ENCODE results near the gene TTC21B. TPM values are rescaled to one million over a fixed set of nuclear protein-coding genes. Genes with fewer than 3 reads are reported as not detected.

Gene TTC21B
- total RNA-seq, 1 donor from 2014 or later: 12.0 TPM

DNA sequence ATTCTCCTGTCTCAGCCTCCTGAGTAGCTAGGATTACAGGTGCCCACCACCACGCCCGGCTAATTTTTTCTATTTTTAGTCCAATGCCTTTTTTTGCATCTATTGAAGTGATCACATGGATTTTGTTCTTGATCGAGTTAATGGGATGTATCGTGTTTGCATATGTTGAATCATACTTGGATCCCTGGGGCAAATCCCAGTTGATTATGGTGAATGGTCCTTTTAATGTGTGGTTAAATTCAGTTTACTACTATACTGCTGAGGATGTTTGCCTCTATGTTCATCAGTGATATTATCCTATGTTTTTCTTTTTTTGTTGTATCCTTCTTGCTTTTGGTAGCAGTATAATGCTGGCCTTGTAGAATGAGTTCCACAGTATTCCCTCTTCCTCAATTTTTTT, 8.2 kb upstream of the TTC21B start:
- H3K4me3 Mint-ChIP-seq (ENCODE audit: unreplicated experiment): no peak overlapping the region
- no peak overlapping the region for H3K4me2 ChIP-seq (ENCODE audit: low read length)
- H3K4me3 ChIP-seq (ENCODE audit: insufficient read depth, low read depth, low read length): no peak overlapping the region
- DNase-seq (ENCODE audit: low read depth): no peak
- H3K4me1 ChIP-seq (ENCODE audit: insufficient read depth, low read length): no peaks in the 10 kb centered on the region
- TF ChIP-seq EZH2 (IDR thresholded peaks at IDR 0.05; ENCODE audit: insufficient read depth, low read length): no peak
- TF ChIP-seq, protein P1, sequence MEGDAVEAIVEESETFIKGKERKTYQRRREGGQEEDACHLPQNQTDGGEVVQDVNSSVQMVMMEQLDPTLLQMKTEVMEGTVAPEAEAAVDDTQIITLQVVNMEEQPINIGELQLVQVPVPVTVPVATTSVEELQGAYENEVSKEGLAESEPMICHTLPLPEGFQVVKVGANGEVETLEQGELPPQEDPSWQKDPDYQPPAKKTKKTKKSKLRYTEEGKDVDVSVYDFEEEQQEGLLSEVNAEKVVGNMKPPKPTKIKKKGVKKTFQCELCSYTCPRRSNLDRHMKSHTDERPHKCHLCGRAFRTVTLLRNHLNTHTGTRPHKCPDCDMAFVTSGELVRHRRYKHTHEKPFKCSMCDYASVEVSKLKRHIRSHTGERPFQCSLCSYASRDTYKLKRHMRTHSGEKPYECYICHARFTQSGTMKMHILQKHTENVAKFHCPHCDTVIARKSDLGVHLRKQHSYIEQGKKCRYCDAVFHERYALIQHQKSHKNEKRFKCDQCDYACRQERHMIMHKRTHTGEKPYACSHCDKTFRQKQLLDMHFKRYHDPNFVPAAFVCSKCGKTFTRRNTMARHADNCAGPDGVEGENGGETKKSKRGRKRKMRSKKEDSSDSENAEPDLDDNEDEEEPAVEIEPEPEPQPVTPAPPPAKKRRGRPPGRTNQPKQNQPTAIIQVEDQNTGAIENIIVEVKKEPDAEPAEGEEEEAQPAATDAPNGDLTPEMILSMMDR (IDR thresholded peaks at IDR 0.05; ENCODE audit: insufficient read depth, low read depth, low read length): no peak
- FAIRE-seq: no peak
- H3K9ac ChIP-seq (ENCODE audit: low read length): no peak overlapping the region
- no peaks in the 10 kb centered on the region for H3K27me3 Mint-ChIP-seq (ENCODE audit: low read depth, unreplicated experiment)
- no peak overlapping the region for H2AFZ ChIP-seq (ENCODE audit: low read depth, low read length)
- H3K79me2 ChIP-seq (ENCODE audit: insufficient read depth, low read length): no peaks in the 10 kb centered on the region
- H3K9me3 Mint-ChIP-seq (ENCODE audit: unreplicated experiment): no peaks in the 10 kb centered on the region
- no peak overlapping the region for H3K27ac ChIP-seq (ENCODE audit: low read depth, low read length)
- H4K20me1 ChIP-seq (ENCODE audit: insufficient read depth, low read length): no peaks in the 10 kb centered on the region
- no peaks in the 10 kb centered on the region for H3K36me3 ChIP-seq (ENCODE audit: insufficient read depth, low read length)
- H3K9me3 ChIP-seq (ENCODE audit: insufficient read depth, low read depth, low read length): no peaks in the 10 kb centered on the region
- no peak overlapping the region for H3K27ac Mint-ChIP-seq (ENCODE audit: unreplicated experiment)
- H3K4me1 Mint-ChIP-seq (ENCODE audit: low read depth, unreplicated experiment): no peaks in the 10 kb centered on the region
- no peaks in the 10 kb centered on the region for H3K27me3 ChIP-seq (ENCODE audit: insufficient read depth, low read length)
- H3K36me3 Mint-ChIP-seq (ENCODE audit: low read depth, unreplicated experiment): no peaks in the 10 kb centered on the region

DNA sequence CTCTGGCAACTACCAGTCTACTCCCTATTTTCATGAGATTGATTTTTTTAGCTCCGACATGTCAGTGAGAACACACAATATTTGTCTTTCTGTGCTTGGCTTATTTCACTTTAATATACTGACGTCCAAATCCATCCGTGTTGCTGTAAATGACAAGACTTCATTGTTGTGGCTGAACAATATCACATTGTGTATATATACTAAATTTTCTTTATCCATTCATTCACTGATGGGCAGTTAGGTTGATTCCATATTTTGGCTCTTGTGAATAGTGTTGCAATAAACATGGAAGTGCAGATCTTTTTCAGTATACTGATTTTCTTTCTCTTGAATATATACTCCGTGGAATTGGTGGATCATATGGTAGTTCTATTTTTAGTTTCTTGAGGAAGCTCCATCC, 5.8 kb upstream of the TTC21B start:
- no peak overlapping the region for H3K27ac ChIP-seq (ENCODE audit: low read depth, low read length)
- H3K79me2 ChIP-seq (ENCODE audit: insufficient read depth, low read length): no peaks in the 10 kb centered on the region
- no peak overlapping the region for H2AFZ ChIP-seq (ENCODE audit: low read depth, low read length)
- FAIRE-seq: no peak
- Mint-ChIP-seq H3K27ac (ENCODE audit: unreplicated experiment) (no peak overlapping the region), H3K36me3 (ENCODE audit: low read depth, unreplicated experiment) (no peaks in the 10 kb centered on the region), H3K4me1 (ENCODE audit: low read depth, unreplicated experiment) (no peaks in the 10 kb centered on the region), H3K27me3 (ENCODE audit: low read depth, unreplicated experiment) (no peaks in the 10 kb centered on the region), H3K4me3 (ENCODE audit: unreplicated experiment) (no peak overlapping the region), H3K9me3 (ENCODE audit: unreplicated experiment) (no peaks in the 10 kb centered on the region)
- DNase-seq (ENCODE audit: low read depth): no peak
- no peak overlapping the region for H3K4me2 ChIP-seq (ENCODE audit: low read length)
- H3K9ac ChIP-seq (ENCODE audit: low read length): no peak overlapping the region
- H3K36me3 ChIP-seq (ENCODE audit: insufficient read depth, low read length): no peaks in the 10 kb centered on the region
- no peak for TF ChIP-seq EZH2 (IDR thresholded peaks at IDR 0.05; ENCODE audit: insufficient read depth, low read length)
- TF ChIP-seq, protein P1 (IDR thresholded peaks at IDR 0.05; ENCODE audit: insufficient read depth, low read depth, low read length): no peak
- no peaks in the 10 kb centered on the region for H3K27me3 ChIP-seq (ENCODE audit: insufficient read depth, low read length)
- H3K4me3 ChIP-seq (ENCODE audit: insufficient read depth, low read depth, low read length): no peak overlapping the region
- no peaks in the 10 kb centered on the region for H4K20me1 ChIP-seq (ENCODE audit: insufficient read depth, low read length)
- H3K9me3 ChIP-seq (ENCODE audit: insufficient read depth, low read depth, low read length): no peaks in the 10 kb centered on the region
- no peaks in the 10 kb centered on the region for H3K4me1 ChIP-seq (ENCODE audit: insufficient read depth, low read length)

DNA sequence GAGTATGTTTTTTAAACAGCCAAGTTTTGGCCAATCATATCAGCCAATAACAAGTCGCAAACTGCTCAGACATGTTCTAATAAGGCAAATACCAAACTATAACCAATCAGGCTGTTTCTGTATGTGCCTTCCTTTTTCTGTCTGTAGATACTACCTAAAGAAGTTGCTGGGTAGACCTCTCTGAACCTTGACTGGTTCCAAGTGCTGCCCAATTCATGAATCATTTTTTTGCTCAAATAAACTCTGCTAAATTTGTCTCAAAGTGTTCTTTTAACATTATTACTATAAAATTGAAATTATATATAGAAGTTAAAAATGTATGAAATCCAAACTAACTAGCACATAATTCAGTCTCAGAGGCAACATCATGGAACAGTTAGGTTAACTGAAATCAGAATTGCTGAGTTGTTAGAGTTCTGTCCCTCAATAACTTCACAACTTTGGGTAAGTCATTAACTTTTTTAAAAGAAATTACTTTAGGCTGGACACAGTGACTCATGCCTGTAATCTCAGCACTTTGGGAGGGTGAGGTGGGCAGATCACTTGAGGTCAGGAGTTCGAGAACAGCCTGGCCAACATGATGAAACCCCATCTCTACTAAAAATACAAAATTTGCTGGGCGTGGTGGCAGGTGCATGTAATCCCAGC, 4.9 kb upstream of the TTC21B start:
- H3K9me3 Mint-ChIP-seq (ENCODE audit: unreplicated experiment): no peaks in the 10 kb centered on the region
- H3K36me3 Mint-ChIP-seq (ENCODE audit: low read depth, unreplicated experiment): no peaks in the 10 kb centered on the region
- no peak overlapping the region for H3K27ac Mint-ChIP-seq (ENCODE audit: unreplicated experiment)
- H4K20me1 ChIP-seq (ENCODE audit: insufficient read depth, low read length): no peaks in the 10 kb centered on the region
- TF ChIP-seq EZH2 (IDR thresholded peaks at IDR 0.05; ENCODE audit: insufficient read depth, low read length): no peak
- TF ChIP-seq, protein P1 (IDR thresholded peaks at IDR 0.05; ENCODE audit: insufficient read depth, low read depth, low read length): no peak
- H3K27ac ChIP-seq (ENCODE audit: low read depth, low read length): no peak overlapping the region
- no peak overlapping the region for H3K4me3 Mint-ChIP-seq (ENCODE audit: unreplicated experiment)
- FAIRE-seq: no peak
- H3K9ac ChIP-seq (ENCODE audit: low read length): no peak overlapping the region
- no peaks in the 10 kb centered on the region for H3K27me3 Mint-ChIP-seq (ENCODE audit: low read depth, unreplicated experiment)
- no peak overlapping the region for H2AFZ ChIP-seq (ENCODE audit: low read depth, low read length)
- H3K4me3 ChIP-seq (ENCODE audit: insufficient read depth, low read depth, low read length): no peak overlapping the region
- no peaks in the 10 kb centered on the region for H3K4me1 ChIP-seq (ENCODE audit: insufficient read depth, low read length)
- H3K36me3 ChIP-seq (ENCODE audit: insufficient read depth, low read length): no peaks in the 10 kb centered on the region
- no peak overlapping the region for H3K4me2 ChIP-seq (ENCODE audit: low read length)
- H3K4me1 Mint-ChIP-seq (ENCODE audit: low read depth, unreplicated experiment): no peaks in the 10 kb centered on the region
- no peaks in the 10 kb centered on the region for H3K79me2 ChIP-seq (ENCODE audit: insufficient read depth, low read length)
- DNase-seq (ENCODE audit: low read depth): no peak
- no peaks in the 10 kb centered on the region for H3K27me3 ChIP-seq (ENCODE audit: insufficient read depth, low read length)
- no peaks in the 10 kb centered on the region for H3K9me3 ChIP-seq (ENCODE audit: insufficient read depth, low read depth, low read length)

Measured in astrocyte (in vitro differentiated cells and primary cell).